MM.1S (cell line): ENCODE results near the gene CERS6.

Experiments used
- CTCF ChIP-seq: fragments of 300-600 bp; sonication (generic); IDR thresholded peaks from 2 replicates; pipeline ENCODE4 v1.5.1; 2016; ENCODE audit warnings: antibody characterized with exemption, low read length, mixed read lengths
- EZH2phosphoT487 ChIP-seq: fragments of 300-600 bp; sonication (generic); IDR thresholded peaks from 2 replicates; pipeline ENCODE4 v1.6.1; 2018; ENCODE audit warnings: antibody characterized with exemption, low read length

GRCh38 chr2:168702579-168702978, 246.5 kb downstream of the CERS6 start:
- TF ChIP-seq CTCF (no peak), EZH2phosphoT487 (no peak)
